ENCODE data around the gene IDH3A.
"Not testable (repeated sequence)": the region's sequence is repeated elsewhere in the genome, so short reads cannot be mapped to it uniquely, and the experiment has no call there.

Gene IDH3A

GRCh38 chr15:78129751-78130287, 19.3 kb upstream of the IDH3A start:
- FAIRE-seq: no peak

- no peak for FAIRE-seq
These were observed 18.5 kb upstream of the IDH3A start for GRCh38 chr15:78130466-78131294.

GRCh38 chr15:78131295-78132061, 17.7 kb upstream of the IDH3A start, which contains the start of gene CIB2:
Gene CIB2, minus strand, starts transcription at chr15:78131445. Its CDS starts 230 bp downstream, at chr15:78131215.
- FAIRE-seq: no peak

- FAIRE-seq: no peak
These were observed 15.4 kb upstream of the IDH3A start for GRCh38 chr15:78133801-78134200.

- no peak for FAIRE-seq
These were observed 9.6 kb upstream of the IDH3A start for GRCh38 chr15:78139578-78139977.

GRCh38 chr15:78140292-78140691, 8.9 kb upstream of the IDH3A start:
- no peak for FAIRE-seq

GRCh38 chr15:78142332-78142731, 6.8 kb upstream of the IDH3A start:
- FAIRE-seq: no peak

GRCh38 chr15:78146425-78147154, 2.6 kb upstream of the IDH3A start:
- FAIRE-seq: no peak

- no peak for FAIRE-seq
These were observed 1.6 kb upstream of the IDH3A start for GRCh38 chr15:78147566-78147965.

GRCh38 chr15:78148392-78149067, 632 bp upstream of the IDH3A start:
- no peak for FAIRE-seq

GRCh38 chr15:78149805-78150751, 916 bp downstream of the IDH3A start:
- no peak for FAIRE-seq

GRCh38 chr15:78151075-78151474, 1.9 kb downstream of the IDH3A start:
- not testable (repeated sequence) for FAIRE-seq

GRCh38 chr15:78154955-78155354, 5.8 kb downstream of the IDH3A start:
- no peak for FAIRE-seq

- FAIRE-seq: no peak
These were observed 6.3 kb downstream of the IDH3A start for GRCh38 chr15:78155355-78155939.

- no peak for FAIRE-seq
These were observed 7.5 kb downstream of the IDH3A start for GRCh38 chr15:78156653-78157052.

GRCh38 chr15:78157203-78157602, 8.0 kb downstream of the IDH3A start:
- FAIRE-seq: no peak

GRCh38 chr15:78159395-78159794, 10.2 kb downstream of the IDH3A start:
- no peak for FAIRE-seq

GRCh38 chr15:78162038-78162437, 12.9 kb downstream of the IDH3A start:
- no peak for FAIRE-seq

- no peak for FAIRE-seq
These were observed 14.8 kb downstream of the IDH3A start for GRCh38 chr15:78164010-78164409.

GRCh38 chr15:78167227-78167888, 18.2 kb downstream of the IDH3A start:
- no peak for FAIRE-seq

Data from islet of Langerhans (tissue), 1 donor.